ENCODE results near the gene GARIN1A.
"Not testable (repeated sequence)": the region's sequence is repeated elsewhere in the genome, so short reads cannot be mapped to it uniquely, and the experiment has no call there.

The GARIN1A gene

GRCh38 chr7:128671992-128672391 lies at the start of gene GARIN1A:
GARIN1A (plus strand) TSS chr7:128672292; CDS start chr7:128672398, 106 bp downstream.
- DNase-seq (ENCODE audit: low spot score) = no peak

- DNase-seq (ENCODE audit: low spot score) = not testable (repeated sequence)
These were observed 45.0 kb upstream of the GARIN1A start for GRCh38 chr7:128627124-128627523.

- not testable (repeated sequence) for DNase-seq (ENCODE audit: low spot score)
These were observed 38.2 kb upstream of the GARIN1A start for GRCh38 chr7:128633915-128634314.

- not testable (repeated sequence) for DNase-seq (ENCODE audit: low spot score)
These were observed 26.9 kb upstream of the GARIN1A start for GRCh38 chr7:128645206-128645605.

GRCh38 chr7:128645844-128646243 lies 26.2 kb upstream of the GARIN1A start:
- DNase-seq (ENCODE audit: low spot score) = not testable (repeated sequence)

- not testable (repeated sequence) for DNase-seq (ENCODE audit: low spot score)
These were observed 25.2 kb upstream of the GARIN1A start for GRCh38 chr7:128646877-128647276.

GRCh38 chr7:128651096-128651495 lies 21.0 kb upstream of the GARIN1A start:
- DNase-seq (ENCODE audit: low spot score) = not testable (repeated sequence)

GRCh38 chr7:128652606-128653005 lies 19.5 kb upstream of the GARIN1A start:
- not testable (repeated sequence) for DNase-seq (ENCODE audit: low spot score)

GRCh38 chr7:128653197-128653596 lies 18.9 kb upstream of the GARIN1A start:
- DNase-seq (ENCODE audit: low spot score) = not testable (repeated sequence)

GRCh38 chr7:128654080-128654479 lies 18.0 kb upstream of the GARIN1A start:
- not testable (repeated sequence) for DNase-seq (ENCODE audit: low spot score)

- not testable (repeated sequence) for DNase-seq (ENCODE audit: low spot score)
These were observed 17.6 kb upstream of the GARIN1A start for GRCh38 chr7:128654501-128654900.

- DNase-seq (ENCODE audit: low spot score) = not testable (repeated sequence)
These were observed 13.7 kb upstream of the GARIN1A start for GRCh38 chr7:128658428-128658827.

GRCh38 chr7:128660596-128660995 lies 11.5 kb upstream of the GARIN1A start:
- no peak for DNase-seq (ENCODE audit: low spot score)

GRCh38 chr7:128661446-128661845 lies 10.6 kb upstream of the GARIN1A start:
- DNase-seq (ENCODE audit: low spot score) = no peak

GRCh38 chr7:128662091-128662490 lies 10.0 kb upstream of the GARIN1A start:
- DNase-seq (ENCODE audit: low spot score) = no peak

- DNase-seq (ENCODE audit: low spot score) = not testable (repeated sequence)
These were observed 8.9 kb upstream of the GARIN1A start for GRCh38 chr7:128663223-128663622.

- DNase-seq (ENCODE audit: low spot score) = no peak
These were observed 7.0 kb upstream of the GARIN1A start for GRCh38 chr7:128665057-128665456.

- no peak for DNase-seq (ENCODE audit: low spot score)
These were observed 5.9 kb upstream of the GARIN1A start for GRCh38 chr7:128666200-128666599.

- peak; percentile 32 for DNase-seq (ENCODE audit: low spot score)
These were observed 930 bp downstream of the GARIN1A start for GRCh38 chr7:128672927-128673517.

- no peak for DNase-seq (ENCODE audit: low spot score)
These were observed 1.5 kb downstream of the GARIN1A start for GRCh38 chr7:128673571-128673970.

- no peak for DNase-seq (ENCODE audit: low spot score)
These were observed 4.6 kb downstream of the GARIN1A start for GRCh38 chr7:128676665-128677064.

- DNase-seq (ENCODE audit: low spot score) = no peak
These were observed 7.8 kb downstream of the GARIN1A start for GRCh38 chr7:128679920-128680319.

GRCh38 chr7:128681794-128682537 lies 9.9 kb downstream of the GARIN1A start:
- DNase-seq (ENCODE audit: low spot score) = no peak
